GM12878 (cell line): Measurements from ENCODE around the gene SUMF1. TPM values are rescaled to one million over a fixed set of nuclear protein-coding genes. Genes with fewer than 3 reads are reported as not detected.

Experiments used
- ATF2 ChIP-seq: IDR thresholded peaks from 2 replicates; pipeline ENCODE4 v1.6.1; 2012; ENCODE audit warnings: low read length, inconsistent platforms
- BCLAF1 ChIP-seq: fragments of 450-650 bp; IDR thresholded peaks from 2 replicates; pipeline ENCODE4 v1.6.1; 2017; ENCODE audit warnings: antibody characterized with exemption, mild to moderate bottlenecking, moderate library complexity
- JUND ChIP-seq: IDR thresholded peaks from 2 replicates; pipeline ENCODE4 v1.6.1; 2012; ENCODE audit warnings: low read depth, mild to moderate bottlenecking, low read length, improper control_type of control experiment, moderate library complexity
- KAT2A ChIP-seq: conservative IDR thresholded peaks from 2 replicates; pipeline ENCODE4 v1.6.1; 2011; ENCODE audit warnings: low read depth, low read length; ENCODE audit not compliant: control insufficient read depth
- MTA3 ChIP-seq: IDR thresholded peaks from 2 replicates; pipeline ENCODE4 v1.6.1; 2012; ENCODE audit warnings: low read length, inconsistent platforms, borderline replicate concordance
- POLR2AphosphoS2 ChIP-seq: IDR thresholded peaks from 2 replicates; pipeline ENCODE4 v1.6.1; 2011; ENCODE audit warnings: low read depth, mild to moderate bottlenecking, low read length, improper control_type of control experiment, moderate library complexity
- RB1 ChIP-seq: fragments of 450-650 bp; formaldehyde crosslinking; IDR thresholded peaks from 2 replicates; pipeline ENCODE4 v1.6.1; 2017; ENCODE audit warnings: mild to moderate bottlenecking, borderline replicate concordance
- REST ChIP-seq: IDR thresholded peaks from 2 replicates; pipeline ENCODE4 v1.6.1; 2012; ENCODE audit warnings: mild to moderate bottlenecking, low read depth, low read length
- SIN3A ChIP-seq: IDR thresholded peaks from 2 replicates; pipeline ENCODE4 v1.6.1; 2012; ENCODE audit warnings: low read depth, low read length, improper control_type of control experiment
- SMC3 ChIP-seq: IDR thresholded peaks from 2 replicates; pipeline ENCODE4 v1.6.1; 2011; ENCODE audit warnings: low read length, improper control_type of control experiment, borderline replicate concordance
- SP1 ChIP-seq: IDR thresholded peaks from one replicate; pipeline ENCODE4 v1.6.1; 2011; ENCODE audit warnings: low read depth, low read length
- SREBF1 ChIP-seq: IDR thresholded peaks from 2 replicates; pipeline ENCODE4 v1.6.1; 2012; ENCODE audit warnings: mild to moderate bottlenecking, low read length
- SUPT20H ChIP-seq: IDR thresholded peaks from 2 replicates; pipeline ENCODE4 v1.6.1; 2011; ENCODE audit warnings: low read depth, mild to moderate bottlenecking, low read length, moderate library complexity, borderline replicate concordance; ENCODE audit not compliant: control insufficient read depth
- ZBTB33 ChIP-seq: fragments of 450-650 bp; IDR thresholded peaks from 2 replicates; pipeline ENCODE4 v1.6.1; 2017; ENCODE audit warnings: mild to moderate bottlenecking
- ZBTB40 ChIP-seq: fragments of 450-650 bp; IDR thresholded peaks from 2 replicates; pipeline ENCODE4 v1.6.1; 2016; ENCODE audit warnings: mild to moderate bottlenecking, moderate library complexity, borderline replicate concordance
- polyA plus RNA-seq, 11 experiments: library from polyadenylated mRNA; depleted of rRNA in 4 of 11; unstranded in 6 of 11; stranded (reverse) in 5 of 11; fragments of >200 nt; fragmentation: Nextera tagmentation in 4 of 11; fragmentation: Illumina TruSeq in 1 of 11; extraction: Ambion mirVana in 4 of 11; extraction: Trizol in 1 of 11; gene quantifications; 1 replicate in 1 of 11; 2 replicates in 10 of 11; pipeline versions ENCODE4 v1.2.1 to v1.2.3, GENCODE V29; 2011 to 2016; ENCODE audit warnings: inconsistent platforms in 2 of 11, missing spikeins in 2 of 11, low read depth in 1 of 11
- total RNA-seq, 4 experiments: library from RNA; depleted of rRNA in 3 of 4; stranded (reverse); fragments of >200 nt in 3 of 4; fragmentation: Illumina TruSeq in 1 of 4; extraction: Trizol in 1 of 4; gene quantifications; 2 replicates each; pipeline versions ENCODE4 v1.2.1 to v1.2.3, GENCODE V29; 2013 to 2021

Gene SUMF1
- total and polyA plus RNA-seq, 10 of the 15 experiments (the other 5 are each of a cell fraction or from before 2014, with no cell fraction given) = 3.2 to 14.3 (median 8.5) TPM

GRCh38 chr3:4474683-4475490 is 7.8 kb upstream of the SUMF1 start (continued):
- TF ChIP-seq REST = no peak
- TF ChIP-seq SIN3A = no peak
- no peak for TF ChIP-seq ATF2
- TF ChIP-seq SUPT20H = no peak
- no peak for TF ChIP-seq JUND
- no peak for TF ChIP-seq MTA3
- no peak for TF ChIP-seq BCLAF1
- TF ChIP-seq SP1 = no peak
- no peak for TF ChIP-seq ZBTB40
- TF ChIP-seq SREBF1 = no peak
- no peak for TF ChIP-seq POLR2AphosphoS2
- TF ChIP-seq KAT2A = no peak
- TF ChIP-seq ZBTB33 = no peak
- TF ChIP-seq SMC3 = no peak
- TF ChIP-seq RB1 = no peak
